A549 (cell line): ENCODE measurements around the gene ITGB8. TPM values are rescaled to one million over a fixed set of nuclear protein-coding genes. Genes with fewer than 3 reads are reported as not detected.

Experiments
- ATAC-seq, 2 experiments: fragments of 200-7000 bp in 1 of 2; fragments of >200 bp in 1 of 2; cut with Nextera tagmentation in 1 of 2; cut with Tn5 transposase in 1 of 2; 3 replicates each; pipeline versions ENCODE4 v1.8.0 to v1.9.1; 2018 to 2020; ENCODE audit warnings: mild to moderate bottlenecking in 1 of 2, moderate library complexity in 1 of 2
- CTCF ChIA-PET: fragments of 300-600 bp; sonication (Branson Sonifier 250); formaldehyde crosslinking; extraction: SDS; loops from one replicate; lab custom pipeline; 2021; ENCODE audit warnings: antibody characterized with exemption, inconsistent platforms; lab: Yijun Ruan, JAX
- POLR2A ChIA-PET: fragments of 350-600 bp; formaldehyde crosslinking; extraction: SDS; loops from one replicate; lab custom pipeline; 2021; ENCODE audit warnings: antibody characterized with exemption, inconsistent platforms; lab: Yijun Ruan, JAX
- DNase-seq, 2 experiments: peaks; one replicate each; pipeline versions ENCODE4 v3.0.0 to v3.0.0-alpha.2; 2011 to 2016; ENCODE audit warnings: low read depth in 1 of 2, low spot score in 1 of 2
- FAIRE-seq: peaks from 2 replicates; lab custom pipeline; 2011; peaks lifted over from hg19 to GRCh38; lab: Jason Lieb, UNC
- H3K27ac ChIP-seq, 2 experiments: fragments of >200 bp; sonication (Bioruptor Twin); formaldehyde crosslinking; 3 replicates each; pipeline ENCODE4 v1.5.1; 2016 to 2017
- H3K4me1 ChIP-seq: fragments of >200 bp; sonication (Bioruptor Twin); formaldehyde crosslinking; 3 replicates; pipeline ENCODE4 v1.6.1; 2016
- H3K4me2 ChIP-seq: fragments of >200 bp; sonication (Bioruptor Twin); formaldehyde crosslinking; 3 replicates; pipeline ENCODE4 v1.6.1; 2016
- H3K4me3 ChIP-seq: fragments of >200 bp; sonication (Bioruptor Twin); formaldehyde crosslinking; 3 replicates; pipeline ENCODE4 v1.5.1; 2016
- H3K9me3 ChIP-seq: fragments of >200 bp; sonication (Bioruptor Twin); formaldehyde crosslinking; 3 replicates; pipeline ENCODE4 v1.6.1; 2016
- CEBPB ChIP-seq, 2 experiments: fragments of >200 bp in 1 of 2; sonication (Bioruptor Twin) in 1 of 2; formaldehyde crosslinking in 1 of 2; IDR thresholded peaks; 2 replicates each; pipeline ENCODE4 v1.6.1; 2012 to 2016
- EP300 ChIP-seq, 2 experiments: fragments of >200 bp; sonication (Bioruptor Twin); formaldehyde crosslinking; IDR thresholded peaks; 2 replicates in 1 of 2; 3 replicates in 1 of 2; pipeline ENCODE4 v1.6.1; 2016 to 2017
- FOSB ChIP-seq: fragments of 250-450 bp; sonication (Bioruptor Pico); IDR thresholded peaks from 2 replicates; pipeline ENCODE4 v1.5.0; 2020; ENCODE audit warnings: mild to moderate bottlenecking, moderate library complexity
- FOSL2 ChIP-seq, 2 experiments: fragments of 450-650 bp in 1 of 2; fragments of >200 bp in 1 of 2; sonication (Bioruptor Twin) in 1 of 2; formaldehyde crosslinking; IDR thresholded peaks; 2 replicates each; pipeline versions ENCODE4 v1.5.0 to v1.6.1; 2016 to 2020; ENCODE audit warnings: mild to moderate bottlenecking in 1 of 2, moderate library complexity in 1 of 2
- FOXS1 ChIP-seq: fragments of 250-450 bp; sonication (Bioruptor Pico); IDR thresholded peaks from 2 replicates; pipeline ENCODE4 v1.5.0; 2020; ENCODE audit warnings: mild to moderate bottlenecking, moderate library complexity
- GATA3 ChIP-seq: IDR thresholded peaks from 2 replicates; pipeline ENCODE4 v1.6.1; 2012; ENCODE audit warnings: borderline replicate concordance
- HDAC2 ChIP-seq: fragments of 200-600 bp; sonication (generic); IDR thresholded peaks from 2 replicates; pipeline ENCODE4 v1.6.1; 2016
- HOXB13 ChIP-seq: fragments of 250-450 bp; sonication (Bioruptor Pico); IDR thresholded peaks from 2 replicates; pipeline ENCODE4 v1.5.0; 2020; ENCODE audit warnings: low read depth, mild to moderate bottlenecking, moderate library complexity
- HOXB5 ChIP-seq: fragments of 250-450 bp; sonication (Bioruptor Pico); IDR thresholded peaks from 2 replicates; pipeline ENCODE4 v1.5.0; 2020; ENCODE audit warnings: mild to moderate bottlenecking, moderate library complexity
- MAZ ChIP-seq: fragments of 150-350 bp; IDR thresholded peaks from 2 replicates; pipeline ENCODE4 v1.6.1; 2014; ENCODE audit warnings: antibody characterized with exemption, low read depth, low read length, borderline replicate concordance
- NPAS2 ChIP-seq: fragments of 250-450 bp; sonication (Bioruptor Pico); IDR thresholded peaks from 2 replicates; pipeline ENCODE4 v1.8.0; 2022; ENCODE audit warnings: mild to moderate bottlenecking, moderate library complexity, borderline replicate concordance
- NR3C1 ChIP-seq: fragments of >200 bp; sonication (Bioruptor Twin); formaldehyde crosslinking; IDR thresholded peaks from 3 replicates; pipeline ENCODE4 v1.6.1; 2017
- POLR2AphosphoS2 ChIP-seq: conservative IDR thresholded peaks from 2 replicates; pipeline ENCODE4 v1.6.1; 2012; ENCODE audit warnings: low read length, improper control_type of control experiment, inconsistent platforms
- RAD21 ChIP-seq, 2 experiments: fragments of >200 bp in 1 of 2; sonication (Bioruptor Twin) in 1 of 2; formaldehyde crosslinking in 1 of 2; IDR thresholded peaks in 1 of 2; conservative IDR thresholded peaks in 1 of 2; 2 replicates in 1 of 2; 3 replicates in 1 of 2; pipeline ENCODE4 v1.6.1; 2012 to 2018; ENCODE audit warnings: inconsistent platforms in 1 of 2
- TFCP2L1 ChIP-seq: fragments of 250-450 bp; sonication (Bioruptor Pico); IDR thresholded peaks from 2 replicates; pipeline ENCODE4 v1.5.0; 2021; ENCODE audit warnings: mild to moderate bottlenecking
- ZSCAN20 ChIP-seq: fragments of 250-450 bp; sonication (Bioruptor Pico); IDR thresholded peaks from 2 replicates; pipeline ENCODE4 v1.8.0; 2022; ENCODE audit warnings: mild to moderate bottlenecking, moderate library complexity
- WGBS: methylation state at CpG from one replicate; pipeline ENCODE4 v1.1.6; 2017; ENCODE audit errors: missing lambda C conversion rate; 5-methylcytosine and 5-hydroxymethylcytosine counted together
- polyA plus RNA-seq, 4 experiments: library from polyadenylated mRNA; depleted of rRNA in 3 of 4; stranded (reverse); fragments of >200 nt; fragmentation: RNase III in 1 of 4; extraction: RNeasy Plus Mini Kit Qiagen cat#74134 plus additional on column Dnase treatment in 1 of 4; gene quantifications; 2 replicates in 3 of 4; 3 replicates in 1 of 4; pipeline ENCODE4 v1.2.3, GENCODE V29; 2011 to 2017
- TF ChIP-seq, protein P1 (sequence below): IDR thresholded peaks from 2 replicates; pipeline ENCODE4 v1.6.1; 2012
- TF ChIP-seq, protein P2 (sequence below): fragments of 150-350 bp; IDR thresholded peaks from 2 replicates; pipeline ENCODE4 v1.6.1; 2014; ENCODE audit warnings: low read depth, mild to moderate bottlenecking, low read length
- TF ChIP-seq, protein P3 (sequence below): fragments of 250-450 bp; sonication (Bioruptor Pico); IDR thresholded peaks from 2 replicates; pipeline ENCODE4 v1.5.0; 2021; ENCODE audit warnings: mild to moderate bottlenecking, moderate library complexity, borderline replicate concordance
- TF ChIP-seq, protein P4 (sequence below): fragments of 250-450 bp; sonication (Bioruptor Pico); IDR thresholded peaks from 2 replicates; pipeline ENCODE4 v1.5.0; 2020; ENCODE audit warnings: low read depth, mild to moderate bottlenecking, moderate library complexity

Gene ITGB8
- polyA plus RNA-seq, 2 of the 4 experiments (the other 2 are of a cell fraction) = 0.39 to 0.67 TPM

DNA sequence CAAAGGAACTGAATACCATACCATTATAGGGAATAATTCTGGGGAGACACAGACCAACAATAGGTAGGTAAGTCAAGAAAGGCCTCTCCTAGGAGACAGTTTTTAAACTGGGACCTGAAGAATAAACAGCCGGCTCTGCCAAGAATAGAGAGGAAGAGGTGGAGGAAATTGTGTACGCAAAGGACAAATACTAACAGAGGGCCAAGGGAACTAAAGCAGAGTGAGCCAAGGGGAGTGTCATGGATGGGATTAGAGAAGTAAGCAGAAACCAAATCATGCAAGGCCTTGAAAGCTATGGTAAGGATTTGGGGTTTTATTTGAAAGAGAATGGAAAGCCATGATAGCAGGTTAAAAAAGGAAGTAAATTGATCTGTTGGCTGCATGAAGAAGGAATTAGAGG, 18.1 kb upstream of the ITGB8 start (continued):
- TF ChIP-seq, protein P1, sequence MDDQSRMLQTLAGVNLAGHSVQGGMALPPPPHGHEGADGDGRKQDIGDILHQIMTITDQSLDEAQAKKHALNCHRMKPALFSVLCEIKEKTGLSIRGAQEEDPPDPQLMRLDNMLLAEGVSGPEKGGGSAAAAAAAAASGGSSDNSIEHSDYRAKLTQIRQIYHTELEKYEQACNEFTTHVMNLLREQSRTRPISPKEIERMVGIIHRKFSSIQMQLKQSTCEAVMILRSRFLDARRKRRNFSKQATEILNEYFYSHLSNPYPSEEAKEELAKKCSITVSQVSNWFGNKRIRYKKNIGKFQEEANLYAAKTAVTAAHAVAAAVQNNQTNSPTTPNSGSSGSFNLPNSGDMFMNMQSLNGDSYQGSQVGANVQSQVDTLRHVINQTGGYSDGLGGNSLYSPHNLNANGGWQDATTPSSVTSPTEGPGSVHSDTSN = no peak
- TF ChIP-seq HOXB5 (CRISPR knock-in tag) = no peak

DNA sequence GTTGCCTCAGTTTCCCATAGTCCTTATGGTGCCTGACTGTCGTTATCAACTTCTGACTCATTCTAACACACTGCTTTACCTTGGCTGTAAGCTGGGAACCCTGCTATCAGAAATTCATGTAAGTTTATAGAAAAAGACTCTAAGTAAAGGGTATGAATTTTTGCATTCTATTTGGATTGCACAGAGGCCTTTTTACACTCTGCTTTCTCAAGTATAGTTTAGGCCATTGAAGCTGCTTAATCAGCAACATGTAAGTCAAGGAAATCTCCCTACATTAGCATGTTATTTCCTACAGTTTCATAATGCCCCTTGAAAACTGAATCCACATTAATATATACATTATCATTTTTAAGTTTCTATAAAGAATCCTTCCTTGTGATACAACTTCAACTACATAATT, 17.1 kb upstream of the ITGB8 start:
- CTCF ChIA-PET = interaction anchor here (0.9 to 4.4 kb wide), 8 partner anchors 9 to 605 kb away, joined by 3 to 28 read pairs (median 4); partner anchors contain the start of genes ABCB5, ITGB8 and POLR1F
- Histone ChIP-seq H3K4me3 (no peak overlapping the region), H3K4me2 (no peak overlapping the region), H3K4me1 (no peaks in the 10 kb centered on the region), H3K27ac (no peak overlapping the region), H3K9me3 (no peaks in the 10 kb centered on the region)
- TF ChIP-seq, protein P2, sequence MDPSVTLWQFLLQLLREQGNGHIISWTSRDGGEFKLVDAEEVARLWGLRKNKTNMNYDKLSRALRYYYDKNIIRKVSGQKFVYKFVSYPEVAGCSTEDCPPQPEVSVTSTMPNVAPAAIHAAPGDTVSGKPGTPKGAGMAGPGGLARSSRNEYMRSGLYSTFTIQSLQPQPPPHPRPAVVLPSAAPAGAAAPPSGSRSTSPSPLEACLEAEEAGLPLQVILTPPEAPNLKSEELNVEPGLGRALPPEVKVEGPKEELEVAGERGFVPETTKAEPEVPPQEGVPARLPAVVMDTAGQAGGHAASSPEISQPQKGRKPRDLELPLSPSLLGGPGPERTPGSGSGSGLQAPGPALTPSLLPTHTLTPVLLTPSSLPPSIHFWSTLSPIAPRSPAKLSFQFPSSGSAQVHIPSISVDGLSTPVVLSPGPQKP = no peak
- no peak for TF ChIP-seq FOSL2 (IDR thresholded peaks at IDR 0.05)
- TF ChIP-seq FOSL2 (CRISPR knock-in tag; IDR thresholded peaks at IDR 0.05) = no peak
- no peak for TF ChIP-seq MAZ
- TF ChIP-seq, protein P3, sequence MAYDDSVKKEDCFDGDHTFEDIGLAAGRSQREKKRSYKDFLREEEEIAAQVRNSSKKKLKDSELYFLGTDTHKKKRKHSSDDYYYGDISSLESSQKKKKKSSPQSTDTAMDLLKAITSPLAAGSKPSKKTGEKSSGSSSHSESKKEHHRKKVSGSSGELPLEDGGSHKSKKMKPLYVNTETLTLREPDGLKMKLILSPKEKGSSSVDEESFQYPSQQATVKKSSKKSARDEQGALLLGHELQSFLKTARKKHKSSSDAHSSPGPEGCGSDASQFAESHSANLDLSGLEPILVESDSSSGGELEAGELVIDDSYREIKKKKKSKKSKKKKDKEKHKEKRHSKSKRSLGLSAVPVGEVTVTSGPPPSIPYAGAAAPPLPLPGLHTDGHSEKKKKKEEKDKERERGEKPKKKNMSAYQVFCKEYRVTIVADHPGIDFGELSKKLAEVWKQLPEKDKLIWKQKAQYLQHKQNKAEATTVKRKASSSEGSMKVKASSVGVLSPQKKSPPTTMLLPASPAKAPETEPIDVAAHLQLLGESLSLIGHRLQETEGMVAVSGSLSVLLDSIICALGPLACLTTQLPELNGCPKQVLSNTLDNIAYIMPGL = no peak
- no peak for TF ChIP-seq HOXB5 (CRISPR knock-in tag)
- TF ChIP-seq FOSB (CRISPR knock-in tag) = no peak
- no peak for TF ChIP-seq HDAC2
- no peak for TF ChIP-seq NPAS2 (CRISPR knock-in tag)
- no peak for TF ChIP-seq GATA3
- TF ChIP-seq RAD21 (conservative IDR thresholded peaks at IDR 0.05 in 1 of 2, IDR thresholded peaks at IDR 0.05 in 1 of 2) = no peak
- TF ChIP-seq NR3C1 = no peak
- ATAC-seq (no peak), FAIRE-seq (no peak), DNase-seq (no peak)
- 62% methylated on average over 1 of the region's 1 CpG for WGBS
- POLR2A ChIA-PET = no interaction called here

DNA sequence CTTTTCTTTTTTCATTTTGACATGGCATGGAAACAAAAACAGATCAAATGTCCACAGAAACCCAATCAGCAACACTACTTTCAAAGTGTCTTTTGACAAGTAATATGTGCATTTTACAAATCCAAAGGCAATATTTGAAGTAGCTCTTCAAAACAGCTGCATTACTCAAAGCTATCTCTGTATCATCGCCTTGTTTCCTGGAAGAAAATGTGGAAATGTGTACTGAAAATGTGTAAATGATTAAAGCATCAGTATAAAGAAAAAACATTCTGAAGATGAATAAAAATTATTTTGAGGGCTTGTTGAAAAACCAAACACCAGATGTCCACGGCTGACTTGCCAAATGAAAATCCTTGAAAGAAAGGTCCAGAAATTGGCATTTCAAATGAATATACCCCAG, 16.5 kb upstream of the ITGB8 start:
- DNase-seq (no peak), ATAC-seq (no peak), FAIRE-seq (no peak)
- Histone ChIP-seq H3K4me2 (no peak overlapping the region), H3K27ac (no peak overlapping the region), H3K9me3 (no peaks in the 10 kb centered on the region), H3K4me1 (no peaks in the 10 kb centered on the region), H3K4me3 (no peak overlapping the region)
- ChIA-PET CTCF (interaction anchor here (1.0 to 4.4 kb wide), 5 partner anchors 141 to 605 kb away, joined by 3 to 28 read pairs (median 5); partner anchors contain the start of gene POLR1F), POLR2A (no interaction called here)
- 64% methylated on average over 2 of the region's 2 CpGs for WGBS
- TF ChIP-seq ZSCAN20 (CRISPR knock-in tag) (no peak), POLR2AphosphoS2 (no peak), TFCP2L1 (no peak), FOXS1 (CRISPR knock-in tag) (no peak), CEBPB (IDR thresholded peaks at IDR 0.05) (no peak), EP300 (IDR thresholded peaks at IDR 0.05) (no peak), HOXB13 (CRISPR knock-in tag) (no peak)
- TF ChIP-seq, protein P4, sequence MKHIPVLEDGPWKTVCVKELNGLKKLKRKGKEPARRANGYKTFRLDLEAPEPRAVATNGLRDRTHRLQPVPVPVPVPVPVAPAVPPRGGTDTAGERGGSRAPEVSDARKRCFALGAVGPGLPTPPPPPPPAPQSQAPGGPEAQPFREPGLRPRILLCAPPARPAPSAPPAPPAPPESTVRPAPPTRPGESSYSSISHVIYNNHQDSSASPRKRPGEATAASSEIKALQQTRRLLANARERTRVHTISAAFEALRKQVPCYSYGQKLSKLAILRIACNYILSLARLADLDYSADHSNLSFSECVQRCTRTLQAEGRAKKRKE = no peak
